Fibroblast of skin of right quadriceps (primary cell): ENCODE data around the gene GBX1.

Experiments used
- DNase-seq: peaks from one replicate; pipeline ENCODE4 v3.0.0-alpha.2; 2013

The GBX1 gene

DNA sequence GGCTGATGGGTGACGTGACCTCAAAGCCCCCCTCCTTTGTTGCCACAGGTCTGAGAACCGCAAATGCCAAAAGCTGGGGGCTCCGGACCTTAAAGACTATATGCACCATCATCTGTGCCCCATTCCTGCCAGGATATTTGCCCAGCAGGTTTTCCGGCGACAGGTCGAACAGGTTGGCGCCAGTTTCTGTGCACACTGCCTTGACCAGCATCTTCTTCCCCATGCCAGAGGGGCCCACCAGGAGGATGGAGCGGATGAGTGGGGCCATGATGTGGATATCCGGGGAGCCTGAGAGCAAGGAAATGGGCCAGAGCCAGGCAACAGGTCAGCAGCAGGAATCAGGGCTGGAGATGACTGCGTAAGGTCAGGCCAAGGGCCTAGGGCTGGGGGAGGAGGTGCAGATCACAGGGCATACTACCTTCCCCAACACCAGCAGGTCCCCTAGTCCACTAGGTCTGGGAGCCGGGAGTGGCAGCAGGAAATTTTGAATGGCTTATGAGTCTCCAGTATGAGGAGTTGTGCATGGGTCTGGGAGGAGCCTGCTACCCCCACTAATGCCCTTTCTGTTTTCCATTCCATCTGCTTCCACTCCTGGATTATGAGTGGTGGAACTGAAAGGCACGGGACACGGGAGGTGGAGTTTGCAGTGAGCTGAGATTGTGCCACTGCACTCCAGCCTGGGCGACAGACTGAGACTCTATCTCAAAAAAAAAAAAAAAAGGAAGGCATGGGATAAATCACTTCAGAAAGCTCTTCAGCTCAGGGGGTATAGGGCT lies 25.9 kb upstream of the GBX1 start:
- DNase-seq, result no peak

DNA sequence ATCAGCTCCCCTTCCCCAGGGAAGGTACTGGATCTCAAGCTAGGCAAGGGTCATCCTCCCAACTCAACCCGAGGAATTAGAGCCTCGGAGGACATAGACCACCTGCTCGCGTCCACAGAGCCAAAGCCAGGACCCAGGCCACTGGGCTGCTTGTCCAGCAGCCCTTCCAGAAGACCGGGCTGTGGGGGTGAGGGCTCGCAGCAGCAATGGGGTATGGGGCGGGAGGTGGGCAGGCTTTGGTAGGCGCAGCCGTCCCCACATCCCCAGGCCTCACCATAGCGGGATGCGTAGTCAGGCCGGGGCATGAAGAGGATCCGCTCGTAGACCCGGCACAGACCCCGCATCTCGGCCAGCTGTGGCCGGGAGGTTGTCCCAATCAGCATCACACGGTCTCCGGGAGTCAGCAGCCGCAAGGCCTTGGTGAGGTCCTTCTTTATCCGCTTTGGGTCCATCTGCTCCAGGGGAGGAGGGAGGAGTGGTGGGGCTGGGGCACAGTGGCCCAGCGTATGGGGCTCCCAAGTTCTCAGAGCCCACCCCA lies 24.6 kb upstream of the GBX1 start:
- no peak for DNase-seq

DNA sequence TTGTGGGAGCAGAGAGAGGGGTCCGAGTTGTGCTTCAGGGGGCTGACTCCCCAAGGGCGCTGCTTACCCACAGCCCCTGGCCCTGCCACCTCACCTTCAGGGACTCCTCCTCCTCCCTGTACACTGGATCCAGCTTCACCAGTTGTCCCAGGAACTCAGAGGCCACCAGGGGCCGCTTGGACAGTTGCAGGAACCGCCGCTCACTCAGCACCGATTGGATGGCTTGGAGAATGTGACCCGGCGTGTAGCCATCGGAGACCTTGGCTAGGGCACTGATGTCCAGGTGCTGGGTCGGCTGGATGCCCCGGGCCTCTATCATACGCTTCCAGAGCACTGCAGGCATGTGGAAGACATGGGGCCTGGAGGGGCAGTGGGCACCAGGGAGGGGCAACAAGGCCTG lies 24.1 kb upstream of the GBX1 start:
- no peak for DNase-seq

DNA sequence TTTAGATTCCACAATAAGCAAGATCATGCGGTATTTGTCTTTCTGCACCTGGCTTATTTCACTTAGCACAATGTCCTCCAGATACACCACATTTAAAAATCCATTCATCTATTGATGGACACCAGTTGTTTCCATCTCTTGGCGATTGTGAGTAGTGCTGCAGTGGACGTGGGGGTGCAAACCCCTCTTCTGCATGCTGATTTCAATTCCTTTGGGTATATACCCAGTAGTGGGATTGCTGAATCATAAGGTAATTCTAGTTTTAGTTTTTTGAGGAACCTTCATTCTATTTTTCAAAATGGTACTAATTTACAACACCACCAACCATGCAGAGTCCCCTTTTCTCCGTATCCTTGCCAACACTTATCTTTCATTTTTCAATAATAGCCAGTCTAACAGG lies 21.5 kb upstream of the GBX1 start:
- no peak for DNase-seq

DNA sequence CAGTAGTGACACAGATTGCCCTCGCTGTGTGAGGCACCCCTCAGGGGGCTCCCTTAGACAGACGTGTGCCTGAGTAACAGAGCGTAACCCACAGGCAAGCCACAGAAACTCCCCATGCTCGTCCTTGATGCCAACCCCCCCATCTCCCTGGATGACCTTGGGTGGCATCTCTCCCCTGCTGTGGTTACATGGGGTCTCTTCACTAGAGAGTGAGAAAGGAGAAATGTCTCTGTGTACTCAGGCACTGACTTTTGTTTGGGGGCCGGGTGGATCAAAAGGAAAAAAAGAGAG lies 20.7 kb upstream of the GBX1 start:
- DNase-seq, result no peak

DNA sequence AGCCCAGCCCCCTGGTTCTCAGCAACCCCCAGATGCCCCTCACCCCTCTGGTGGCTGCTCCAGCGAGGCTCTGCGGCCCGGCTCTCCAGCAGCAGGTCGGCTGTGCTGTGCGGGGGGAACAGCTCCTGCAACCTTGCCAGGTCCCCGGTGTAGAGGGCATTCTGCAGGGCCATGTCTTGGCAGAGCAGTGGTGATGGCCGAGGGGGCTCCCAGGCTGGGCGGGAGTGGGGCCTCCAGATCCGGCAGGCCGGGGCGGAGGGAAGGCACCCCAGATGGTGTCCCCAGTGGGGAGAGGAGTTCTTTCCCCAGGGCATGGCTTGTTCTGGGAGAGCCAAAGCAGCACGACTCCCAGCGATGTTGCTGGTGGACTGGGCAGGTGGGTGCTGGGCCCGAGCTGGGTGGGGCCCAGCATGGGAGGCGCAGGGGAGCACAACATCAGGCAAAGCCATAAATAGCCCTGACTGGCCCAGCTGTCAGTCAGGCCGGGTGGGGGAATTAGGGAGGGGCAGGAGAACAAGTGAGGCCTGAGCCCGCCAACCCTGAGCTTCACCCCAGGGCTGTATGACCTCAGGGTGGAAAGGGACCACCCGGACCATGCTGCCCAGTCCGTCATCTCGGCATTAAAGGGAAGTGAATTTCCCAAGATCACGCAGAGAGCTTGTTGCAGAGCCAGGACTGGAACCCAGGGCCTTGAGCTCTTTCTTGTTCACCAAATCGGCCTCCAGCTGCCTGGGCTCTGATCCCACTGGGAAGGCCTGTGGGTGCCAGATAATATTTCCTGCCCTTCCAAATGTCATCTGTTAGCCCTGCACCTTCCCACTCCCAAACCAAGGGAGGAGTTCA lies 20.1 kb upstream of the GBX1 start:
- no peak for DNase-seq

DNA sequence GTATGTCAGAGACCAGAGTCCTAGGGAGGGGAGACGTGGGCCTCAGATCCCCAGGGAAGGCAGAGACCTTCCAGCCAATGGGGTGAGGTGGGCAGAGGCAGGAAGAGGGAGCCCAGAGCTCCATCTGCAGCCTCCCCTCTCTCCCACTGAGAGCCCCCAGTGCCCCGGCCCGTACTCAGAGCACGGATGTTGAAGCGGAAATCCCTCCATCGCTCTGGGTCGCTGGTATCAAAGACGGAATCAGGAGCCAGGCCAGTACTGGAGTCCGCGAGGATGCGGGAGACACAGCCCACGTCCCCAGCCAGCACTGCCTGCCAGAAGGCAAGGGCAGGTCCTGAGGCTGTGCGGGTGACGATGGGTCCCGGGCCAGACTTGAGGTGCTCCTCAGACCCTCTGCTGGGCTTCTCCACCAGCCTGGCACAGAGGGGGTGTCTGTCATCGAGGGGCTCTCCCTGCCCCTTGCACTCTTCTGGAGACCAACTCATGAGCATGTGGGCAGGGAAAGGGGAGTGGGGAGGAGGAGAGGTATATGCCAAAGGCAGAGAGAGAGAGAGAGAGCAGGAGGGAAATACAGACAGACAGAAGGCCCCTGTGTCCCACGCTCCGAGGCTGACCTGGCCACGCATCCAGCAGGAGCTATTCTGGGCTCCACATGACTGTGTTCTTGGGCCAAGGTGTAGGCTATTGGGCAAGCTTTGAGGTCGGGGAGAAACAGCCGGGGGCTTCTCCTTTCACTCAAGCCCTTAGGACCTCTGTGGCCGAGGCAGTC lies 19.3 kb upstream of the GBX1 start, which contains the start of gene ASB10:
Gene ASB10, minus strand, starts transcription at position 611 of the 769 bp plus-strand sequence. Its CDS starts 120 bp downstream, at position 491.
- no peak for DNase-seq

DNA sequence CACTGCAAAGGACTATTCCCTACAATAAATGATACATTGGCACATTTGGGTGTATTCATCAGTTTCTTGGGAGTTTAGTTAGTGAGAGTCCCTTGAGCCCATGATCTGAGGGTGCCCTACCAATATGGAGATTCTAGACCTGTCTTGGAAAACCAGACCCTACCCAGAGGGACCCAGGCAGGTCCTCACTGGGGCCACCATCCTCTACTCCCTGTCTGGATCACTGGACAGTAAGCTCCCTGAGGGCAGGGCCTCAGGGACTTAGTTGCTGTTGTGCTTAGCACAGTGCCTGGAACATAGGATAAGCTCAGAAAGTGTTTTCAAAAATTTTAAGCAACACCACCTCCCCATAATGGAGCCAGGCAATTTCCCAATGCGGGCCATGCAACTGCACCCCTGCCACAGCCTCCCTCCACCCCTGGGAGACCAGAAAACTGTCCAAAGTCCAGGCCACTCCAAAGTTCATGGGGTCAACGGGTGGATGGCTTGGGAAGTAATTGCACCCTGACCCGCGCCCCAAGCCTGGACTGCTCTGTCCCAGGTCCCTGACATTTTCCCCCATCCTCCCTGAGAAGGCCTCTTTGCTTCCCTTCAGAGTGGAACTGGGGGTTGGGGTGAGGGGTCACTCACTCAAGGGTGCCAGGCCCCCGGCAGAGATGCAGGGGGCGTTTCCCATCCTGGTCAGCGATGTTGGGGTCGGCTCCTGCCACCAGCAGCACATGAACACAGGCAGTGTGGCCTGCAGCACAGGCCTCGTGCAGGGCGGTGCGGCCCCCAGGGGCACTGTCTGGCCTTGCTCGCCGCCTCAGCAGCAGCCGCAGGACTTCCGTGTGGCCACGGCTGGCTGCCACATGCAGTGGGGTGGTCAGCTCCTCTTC lies 18.5 kb upstream of the GBX1 start:
- DNase-seq, result no peak

DNA sequence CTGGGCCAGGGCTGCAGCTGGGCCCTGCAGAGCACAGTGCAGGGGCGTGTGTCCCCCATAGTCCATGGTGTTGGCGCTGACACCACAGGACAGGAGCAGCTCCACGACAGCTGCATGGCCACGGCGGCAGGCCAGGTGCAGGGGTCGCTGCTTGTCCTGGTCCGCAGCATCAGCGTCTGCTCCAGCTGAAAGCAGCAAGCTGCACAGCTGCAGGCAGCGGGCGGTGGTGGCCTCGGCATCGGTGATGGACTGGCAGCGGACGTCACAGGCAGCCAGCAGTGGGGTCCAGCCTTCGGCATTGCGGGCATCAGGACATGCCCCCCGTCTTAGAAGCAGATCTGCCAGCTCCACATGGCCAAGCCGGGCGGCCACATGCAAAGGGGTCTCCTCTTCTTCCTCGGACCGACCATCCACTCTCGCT lies 13.5 kb upstream of the GBX1 start:
- no peak for DNase-seq

DNA sequence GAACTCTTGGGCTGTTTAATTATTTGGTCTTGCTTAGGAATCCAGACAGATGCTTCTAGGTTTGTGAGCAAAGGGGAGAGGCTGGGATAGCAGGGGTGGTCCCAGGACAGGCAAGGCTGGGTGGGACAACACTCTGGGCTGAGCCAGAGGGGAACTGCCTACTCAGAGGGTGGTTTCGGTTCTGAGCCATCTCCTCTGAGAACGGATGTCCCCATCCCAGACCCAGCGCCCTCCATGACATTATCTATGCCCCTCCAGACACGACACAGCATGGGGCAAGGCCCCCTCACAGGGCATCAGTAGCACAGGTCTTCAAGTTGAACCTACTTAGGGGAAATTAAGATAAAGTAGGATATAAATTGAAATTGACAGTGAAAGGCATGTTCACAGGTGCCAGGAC lies 12.5 kb upstream of the GBX1 start:
- no peak for DNase-seq

DNA sequence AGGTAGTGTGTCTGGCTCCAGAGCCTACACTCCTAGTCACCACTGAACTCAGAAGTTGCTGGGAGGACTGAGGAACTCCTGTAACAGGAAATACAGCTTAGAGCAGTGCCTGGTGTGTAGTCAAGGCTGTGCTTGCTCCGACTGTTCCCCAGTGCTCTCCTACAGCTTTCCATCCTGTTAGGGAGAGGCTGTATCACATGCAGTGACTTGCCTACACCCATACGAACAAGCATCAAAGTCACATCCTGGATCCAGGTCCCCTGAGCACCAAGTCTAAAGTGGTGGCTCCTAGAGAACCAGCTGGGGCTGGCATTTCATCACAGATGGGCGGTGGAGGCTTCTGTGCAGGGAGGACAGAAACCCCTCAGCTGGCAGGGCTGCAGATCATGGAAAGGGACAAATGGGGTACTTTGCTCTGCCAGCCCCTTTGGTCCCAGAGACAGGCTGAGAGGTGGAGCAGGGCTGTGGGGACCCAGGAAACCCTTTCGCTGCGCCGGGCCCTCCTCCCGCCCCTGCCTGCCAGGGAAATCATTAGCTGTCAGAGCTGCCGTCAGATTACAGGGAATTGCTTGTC lies 11.9 kb upstream of the GBX1 start:
- no peak for DNase-seq

DNA sequence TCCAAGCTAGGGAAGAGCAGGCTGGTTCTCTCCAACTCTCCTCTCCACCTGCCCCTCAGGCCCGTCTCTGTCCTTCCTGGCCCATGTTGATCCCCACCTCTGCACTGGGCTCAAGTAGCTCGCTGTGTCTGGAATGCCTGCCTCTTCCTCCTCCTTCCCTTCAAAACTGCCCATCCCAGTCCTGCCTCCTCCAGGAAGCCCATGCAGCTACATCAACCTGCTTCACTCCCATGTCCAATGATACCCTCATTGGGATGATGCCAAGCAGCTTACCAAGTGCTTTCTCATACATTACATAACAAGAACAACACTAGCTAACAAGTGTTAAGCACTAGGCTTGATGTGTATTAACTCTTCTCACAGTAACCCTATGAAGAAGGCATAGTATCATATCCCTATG lies 11.3 kb upstream of the GBX1 start:
- DNase-seq, result no peak

DNA sequence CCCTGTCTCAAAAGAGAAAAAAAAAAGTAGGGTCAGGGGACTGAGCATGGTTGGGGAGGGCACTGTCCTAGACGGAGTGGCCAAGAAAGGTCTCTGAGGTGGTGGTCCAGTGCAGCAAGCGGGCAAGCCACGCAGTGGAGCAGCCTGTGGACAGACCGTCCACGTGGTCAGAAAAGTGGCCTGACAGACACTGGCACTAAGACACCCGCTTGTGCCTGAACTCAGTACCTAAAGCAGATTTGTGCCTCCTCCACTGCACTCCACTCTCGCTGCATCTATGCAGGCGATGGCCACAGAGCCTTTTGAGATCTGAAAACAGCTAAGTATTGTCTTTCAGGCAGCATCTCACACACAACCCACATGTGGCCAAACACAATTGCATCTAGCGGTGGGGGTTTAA lies 10.7 kb upstream of the GBX1 start:
- no peak for DNase-seq

DNA sequence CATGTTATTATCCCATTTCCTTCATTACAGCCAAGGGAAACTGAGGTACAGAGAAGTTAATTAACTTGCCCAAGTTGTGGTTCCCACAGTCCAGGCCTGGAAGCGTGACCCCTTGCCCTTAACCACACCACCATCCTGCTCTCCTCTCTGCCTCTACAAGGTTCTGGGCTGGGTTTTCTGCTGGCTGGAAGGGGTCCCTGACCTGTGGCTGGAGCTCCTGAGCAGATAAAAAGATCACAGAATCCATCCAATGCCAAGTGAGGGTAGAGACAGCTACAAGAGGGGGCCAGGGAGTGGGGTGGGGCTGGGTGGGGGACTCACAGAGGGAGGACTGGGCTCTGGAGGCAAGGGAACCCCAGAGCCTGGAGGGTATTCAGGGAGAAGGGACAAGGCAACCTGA lies 9.8 kb upstream of the GBX1 start:
- DNase-seq, result no peak

DNA sequence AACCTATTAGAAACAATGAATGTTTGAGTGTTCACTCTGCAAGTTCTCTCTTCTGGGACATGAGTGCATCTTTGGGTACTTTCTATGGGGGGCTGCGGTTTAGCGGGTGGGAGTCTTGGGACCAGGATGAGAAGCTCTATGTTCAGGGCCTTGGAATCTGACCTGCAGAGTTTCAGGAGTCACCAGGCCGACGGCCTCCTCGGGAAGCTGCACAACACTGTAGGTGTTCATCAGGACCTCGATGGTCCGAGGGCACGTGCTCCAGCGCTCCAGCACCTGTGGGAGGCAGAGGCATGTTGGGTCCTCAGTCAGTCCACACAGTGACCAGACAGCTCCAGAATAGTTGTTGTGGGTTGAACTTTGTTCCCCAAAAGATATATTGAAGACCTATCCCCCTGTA lies 8.9 kb upstream of the GBX1 start:
- no peak for DNase-seq

DNA sequence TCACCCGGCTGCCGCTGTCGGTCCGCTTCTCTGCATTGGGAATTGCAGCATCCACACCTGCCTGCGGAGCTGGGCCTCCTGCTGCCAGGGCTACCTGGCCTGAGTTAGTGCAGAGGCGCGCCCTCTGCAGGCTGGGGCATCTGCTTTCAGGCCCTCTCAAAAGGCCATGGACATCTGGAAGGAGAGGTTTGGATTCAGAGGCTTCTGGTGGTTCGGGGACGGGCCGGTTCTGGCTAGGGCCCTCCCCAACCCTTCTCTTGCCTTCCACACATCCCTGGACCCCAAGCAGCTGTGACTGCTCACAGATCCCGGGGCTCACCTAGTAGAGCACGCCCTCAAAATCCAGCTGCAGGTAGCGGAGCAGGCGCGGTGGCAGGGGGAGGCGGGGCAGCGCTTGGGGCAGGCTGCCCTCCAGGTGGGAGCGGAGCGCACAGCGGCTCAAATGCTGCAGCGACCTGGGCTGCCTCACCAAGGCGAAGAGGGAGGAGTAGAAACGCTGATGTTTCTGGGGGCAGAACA lies 8.4 kb upstream of the GBX1 start:
- no peak for DNase-seq

DNA sequence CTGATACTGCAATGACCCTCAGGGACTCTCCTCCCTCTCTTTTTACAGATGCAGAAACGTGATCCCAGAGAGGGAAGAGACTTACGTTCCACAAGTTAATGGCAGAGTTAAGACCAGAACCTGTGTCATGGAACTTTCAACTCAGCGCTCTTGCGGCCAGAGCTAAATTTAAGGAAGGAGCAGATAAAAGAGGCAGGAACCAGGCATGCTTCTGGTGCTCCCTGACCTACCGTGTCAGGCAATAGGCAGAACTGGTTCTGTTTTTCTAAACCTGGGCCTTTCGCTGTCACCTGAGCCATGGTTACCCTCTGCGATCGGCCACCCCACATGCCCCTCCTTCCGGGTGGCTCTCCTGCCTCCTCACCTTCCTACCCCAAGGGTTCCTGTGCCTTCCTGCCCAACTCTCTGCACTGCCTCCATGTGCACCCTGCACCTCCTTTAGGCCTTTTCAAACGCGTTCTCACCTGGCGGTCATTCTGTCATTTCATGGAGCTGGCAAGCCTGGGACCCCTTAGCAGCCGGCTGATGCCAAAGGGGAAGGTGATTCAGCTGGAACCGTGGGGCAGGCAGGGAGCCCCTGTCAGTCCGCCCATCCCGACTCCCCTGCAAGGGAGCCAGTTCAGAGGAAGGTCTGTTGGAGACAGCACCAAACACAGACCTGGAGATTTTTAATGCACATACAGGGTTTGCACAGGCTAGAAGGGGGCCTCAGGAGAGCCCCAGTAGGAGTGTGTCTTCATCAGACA lies 7.7 kb upstream of the GBX1 start:
- no peak for DNase-seq

DNA sequence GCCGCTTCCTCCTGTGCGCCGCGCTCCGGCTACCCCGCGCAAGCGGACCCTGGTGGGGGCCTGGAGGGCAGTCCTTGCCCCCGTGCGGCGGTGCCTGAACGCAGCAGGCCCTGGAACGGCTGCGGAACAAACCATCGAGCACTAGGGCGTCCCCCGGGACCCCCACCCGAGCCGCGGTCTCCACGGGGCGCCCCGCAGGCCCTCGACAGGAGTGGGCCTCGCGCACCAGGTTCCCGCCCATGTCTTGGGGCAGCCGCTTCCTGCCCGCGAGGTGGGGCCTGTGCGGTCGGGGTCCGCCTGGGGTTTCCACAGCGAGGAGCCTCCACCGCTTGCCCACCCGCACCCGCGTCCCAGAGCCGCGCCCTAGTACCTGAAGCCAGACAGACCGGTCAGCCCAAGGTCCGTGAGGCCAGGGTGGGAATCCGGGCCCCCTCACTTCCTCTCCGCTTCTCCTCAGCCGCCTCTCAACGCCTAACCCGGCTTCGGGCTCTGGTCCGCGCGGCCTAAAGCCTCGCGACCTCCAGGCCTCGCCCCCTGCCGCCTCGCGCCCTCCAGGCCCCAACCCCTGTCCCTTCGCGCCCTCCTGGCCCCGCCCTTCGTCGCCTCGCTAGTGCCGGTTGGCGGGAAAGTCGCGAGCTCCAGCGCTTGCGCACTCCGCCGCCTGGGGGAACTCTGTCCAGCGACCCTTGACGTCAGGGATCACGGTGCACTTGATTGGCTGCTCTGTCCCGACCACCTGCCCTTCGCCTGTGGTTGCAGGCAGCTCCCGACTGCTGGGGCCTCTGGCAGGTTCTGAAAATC lies 7.0 kb upstream of the GBX1 start:
- DNase-seq, result peak; percentile 4

DNA sequence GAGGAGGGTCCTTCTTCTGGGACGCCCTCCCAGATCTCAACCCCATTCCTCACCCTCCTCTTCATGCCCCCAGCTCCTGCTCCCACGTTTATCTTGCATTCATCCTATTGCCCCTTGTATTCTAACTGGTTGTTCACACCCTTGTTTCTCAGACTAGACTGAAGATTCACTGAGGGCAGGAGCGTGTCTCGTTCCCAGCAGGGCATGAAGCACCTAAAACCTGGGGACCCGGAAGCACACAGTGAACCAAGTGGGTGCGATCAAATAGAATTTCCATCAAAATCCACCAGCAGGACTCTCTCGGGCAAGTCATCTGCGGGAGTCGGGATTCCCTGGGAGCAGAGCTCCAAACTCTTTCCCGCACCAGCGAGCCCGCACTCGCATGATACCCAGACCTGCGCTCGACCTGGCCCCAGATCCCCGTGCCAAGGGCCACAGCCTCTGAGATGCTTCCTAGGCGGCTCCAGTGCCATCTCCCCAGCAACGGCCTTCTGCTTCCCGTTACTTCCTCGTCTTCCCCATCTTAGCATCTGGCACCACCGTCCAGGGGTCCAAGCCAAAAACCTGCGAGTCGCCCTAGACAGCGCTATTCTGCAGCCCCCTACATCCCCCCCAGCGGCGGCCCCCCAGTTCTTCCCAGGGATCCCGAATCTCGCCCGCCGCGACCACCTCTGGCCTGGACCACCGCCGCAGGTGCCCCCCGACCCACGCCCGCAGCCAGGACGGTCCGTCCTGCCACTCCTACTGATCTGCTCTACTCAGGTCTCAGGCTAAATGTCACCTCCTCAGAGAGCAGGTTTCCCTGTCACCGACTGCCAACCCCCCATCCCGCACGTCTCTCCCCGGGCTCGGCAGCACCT lies 6.1 kb upstream of the GBX1 start:
- no peak for DNase-seq
